GM12878 (cell line): ENCODE measurements around the gene FHL5.

Source experiments
- ATF7 ChIP-seq: fragments of 450-650 bp; IDR thresholded peaks from 2 replicates; pipeline ENCODE4 v1.6.1; 2016; ENCODE audit warnings: low read depth, mild to moderate bottlenecking
- CREM ChIP-seq: IDR thresholded peaks from 2 replicates; pipeline ENCODE4 v1.6.1; 2014; ENCODE audit warnings: antibody characterized with exemption, low read depth
- CTCF ChIP-seq, 3 experiments: IDR thresholded peaks in 2 of 3; conservative IDR thresholded peaks in 1 of 3; 2 replicates each; pipeline ENCODE4 v1.5.1; 2011; ENCODE audit warnings: low read depth in 3 of 3, low read length in 3 of 3, mild to moderate bottlenecking in 3 of 3, control low read depth in 2 of 3, moderate library complexity in 2 of 3, inconsistent platforms in 1 of 3, mixed read lengths in 1 of 3; ENCODE audit not compliant: control insufficient read depth in 2 of 3, insufficient read depth in 1 of 3; ENCODE audit errors: extremely low read depth in 1 of 3
- POLR2A ChIP-seq: IDR thresholded peaks from 2 replicates; pipeline ENCODE4 v1.6.1; 2011; ENCODE audit warnings: low read depth, mild to moderate bottlenecking, low read length
- REST ChIP-seq: IDR thresholded peaks from 2 replicates; pipeline ENCODE4 v1.6.1; 2012; ENCODE audit warnings: mild to moderate bottlenecking, low read depth, low read length
- TAF1 ChIP-seq: IDR thresholded peaks from 2 replicates; pipeline ENCODE4 v1.6.1; 2011; ENCODE audit warnings: mild to moderate bottlenecking, low read depth, low read length, borderline replicate concordance

GRCh38 chr6:96626759-96627364 lies 63.9 kb downstream of the FHL5 start:
- no peak for TF ChIP-seq POLR2A
- TF ChIP-seq CREM: no peak
- no peak for TF ChIP-seq ATF7
- no peak for TF ChIP-seq REST
- TF ChIP-seq TAF1: no peak
- TF ChIP-seq CTCF (IDR thresholded peaks at IDR 0.05 in 2 of 3, conservative IDR thresholded peaks at IDR 0.05 in 1 of 3; ENCODE audit: control insufficient read depth in 2 of 3, extremely low read depth in 1 of 3, insufficient read depth in 1 of 3, low read depth in 3 of 3, low read length in 3 of 3): peak in 2 of 3 experiments; percentile 42 to 64; a peak in 5 of 6 replicates
